Thyroid gland (tissue), 4 donors: ENCODE measurements around the gene GSTA4.

Experiments
- POLR2A ChIP-seq, 2 donors: fragments of 450-650 bp; IDR thresholded peaks; one replicate each; pipeline ENCODE4 v1.6.1; 2017; ENCODE audit warnings: antibody characterized with exemption in 2 of 2, mild to moderate bottlenecking in 2 of 2, moderate library complexity in 1 of 2
- TF ChIP-seq, protein P1 (sequence below), 6 experiments: fragments of 200-600 bp in 3 of 6; fragments of 450-650 bp in 3 of 6; sonication (generic) in 3 of 6; IDR thresholded peaks; one replicate each; pipeline ENCODE4 v1.5.1; 2016 to 2019; ENCODE audit warnings: antibody characterized with exemption in 6 of 6, mild to moderate bottlenecking in 2 of 6, inconsistent platforms in 1 of 6, moderate library complexity in 1 of 6

DNA sequence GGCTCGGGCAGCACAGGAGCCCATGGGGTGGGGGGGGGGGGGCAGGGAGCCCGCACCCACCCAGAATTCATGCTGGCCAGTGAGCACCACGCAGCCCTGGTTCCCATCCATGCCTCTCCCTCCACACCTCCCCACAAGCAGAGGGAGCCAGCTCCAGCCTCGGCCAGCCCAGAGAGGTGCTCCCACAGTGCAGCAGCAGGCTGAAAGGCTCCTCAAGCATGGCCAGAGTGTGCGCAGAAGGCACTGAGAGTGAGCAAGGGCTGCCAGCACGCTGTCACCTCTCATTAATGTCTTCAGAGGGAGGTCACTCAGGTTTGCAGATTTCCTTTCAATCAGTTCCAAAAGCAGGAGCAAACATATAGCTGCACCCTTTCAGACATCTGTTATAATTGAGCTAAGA is 32.4 kb downstream of the GSTA4 start:
- TF ChIP-seq, protein P1, sequence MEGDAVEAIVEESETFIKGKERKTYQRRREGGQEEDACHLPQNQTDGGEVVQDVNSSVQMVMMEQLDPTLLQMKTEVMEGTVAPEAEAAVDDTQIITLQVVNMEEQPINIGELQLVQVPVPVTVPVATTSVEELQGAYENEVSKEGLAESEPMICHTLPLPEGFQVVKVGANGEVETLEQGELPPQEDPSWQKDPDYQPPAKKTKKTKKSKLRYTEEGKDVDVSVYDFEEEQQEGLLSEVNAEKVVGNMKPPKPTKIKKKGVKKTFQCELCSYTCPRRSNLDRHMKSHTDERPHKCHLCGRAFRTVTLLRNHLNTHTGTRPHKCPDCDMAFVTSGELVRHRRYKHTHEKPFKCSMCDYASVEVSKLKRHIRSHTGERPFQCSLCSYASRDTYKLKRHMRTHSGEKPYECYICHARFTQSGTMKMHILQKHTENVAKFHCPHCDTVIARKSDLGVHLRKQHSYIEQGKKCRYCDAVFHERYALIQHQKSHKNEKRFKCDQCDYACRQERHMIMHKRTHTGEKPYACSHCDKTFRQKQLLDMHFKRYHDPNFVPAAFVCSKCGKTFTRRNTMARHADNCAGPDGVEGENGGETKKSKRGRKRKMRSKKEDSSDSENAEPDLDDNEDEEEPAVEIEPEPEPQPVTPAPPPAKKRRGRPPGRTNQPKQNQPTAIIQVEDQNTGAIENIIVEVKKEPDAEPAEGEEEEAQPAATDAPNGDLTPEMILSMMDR (IDR thresholded peaks at IDR 0.05) = no peak
- TF ChIP-seq POLR2A (IDR thresholded peaks at IDR 0.05) = no peak
